ENCODE data around the gene D2HGDH.

- TF ChIP-seq POLR2AphosphoS5 (IDR thresholded peaks at IDR 0.05; ENCODE audit: low read depth, low read length) (no peak), RBBP5 (IDR thresholded peaks at IDR 0.05; ENCODE audit: borderline replicate concordance, low read depth, low read length) (no peak), CTCF (IDR thresholded peaks at IDR 0.05; ENCODE audit: control extremely low read depth in 1 of 3, insufficient read depth in 1 of 3, low read depth in 1 of 3, low read length in 3 of 3) (no peak), E2F6 (IDR thresholded peaks at IDR 0.05) (no peak), EP300 (IDR thresholded peaks at IDR 0.05; ENCODE audit: borderline replicate concordance in 1 of 2, low read depth in 2 of 2, low read length in 2 of 2) (no peak), BCL11A (IDR thresholded peaks at IDR 0.05; ENCODE audit: low read depth in 2 of 2, low read length in 2 of 2) (no peak), FOSL1 (IDR thresholded peaks at IDR 0.05; ENCODE audit: insufficient read depth, low read depth, low read length) (no peak)
Observed at GRCh38 chr2:241767464-241768250, 33.2 kb downstream of the D2HGDH start.
